ENCODE measurements around the gene HGS.
"Not testable (repeated sequence)": the region's sequence is repeated elsewhere in the genome, so short reads cannot be mapped to it uniquely, and the experiment has no call there.

Gene HGS

DNA sequence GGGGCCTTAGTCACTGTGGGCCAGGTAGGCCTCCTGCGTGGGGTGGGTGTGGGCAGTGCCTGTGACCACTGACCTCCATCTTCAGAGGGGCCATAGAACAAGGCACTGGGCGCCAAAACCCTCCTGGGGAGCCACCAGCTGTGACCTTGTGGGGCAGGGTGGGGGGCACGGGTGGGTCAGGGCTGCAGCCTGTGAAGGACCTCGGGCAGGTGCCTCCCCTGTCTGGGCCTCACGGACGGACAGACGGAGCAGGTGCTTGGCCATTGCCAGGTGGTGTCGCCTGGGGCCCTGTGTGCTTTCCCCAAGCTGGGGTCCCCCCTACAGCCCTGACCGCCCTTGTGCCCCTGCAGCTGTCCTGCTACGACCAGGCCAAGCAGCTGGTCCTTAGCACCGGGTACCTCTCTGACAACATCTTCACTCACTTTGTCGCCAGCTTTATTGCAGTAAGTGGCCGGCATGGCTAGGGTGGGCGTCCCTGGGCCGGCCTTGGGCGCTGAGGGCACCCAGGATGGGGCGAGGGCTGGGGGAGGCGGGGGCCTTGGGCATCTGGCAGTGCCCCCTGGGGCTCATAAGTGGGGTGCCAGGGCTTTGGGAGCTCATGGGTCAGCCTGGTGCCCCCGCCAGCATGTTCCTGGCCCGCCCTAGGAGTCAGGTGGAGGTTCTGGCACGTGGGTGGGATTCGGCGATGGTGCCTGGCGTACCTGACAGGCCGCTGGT, 33.4 kb downstream of the HGS start:
- no peak for DNase-seq (ENCODE audit: low read depth)

DNA sequence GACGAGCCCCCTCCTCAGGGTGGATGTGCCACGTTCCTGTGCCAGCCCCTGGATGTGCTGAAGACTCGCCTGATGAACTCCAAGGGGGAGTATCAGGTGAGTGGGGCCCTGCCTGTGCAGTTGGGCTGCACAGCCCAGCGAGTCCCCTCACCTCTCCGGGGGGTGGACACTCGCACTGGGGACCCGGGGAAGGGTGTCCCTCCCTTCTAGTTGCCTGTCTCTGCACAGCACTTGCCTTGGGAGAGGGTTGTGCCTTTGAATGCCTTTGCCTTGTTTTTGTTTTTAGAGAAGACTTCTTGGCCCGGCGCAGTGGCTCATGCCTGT, 33.9 kb downstream of the HGS start:
- DNase-seq (ENCODE audit: low read depth), result no peak

DNA sequence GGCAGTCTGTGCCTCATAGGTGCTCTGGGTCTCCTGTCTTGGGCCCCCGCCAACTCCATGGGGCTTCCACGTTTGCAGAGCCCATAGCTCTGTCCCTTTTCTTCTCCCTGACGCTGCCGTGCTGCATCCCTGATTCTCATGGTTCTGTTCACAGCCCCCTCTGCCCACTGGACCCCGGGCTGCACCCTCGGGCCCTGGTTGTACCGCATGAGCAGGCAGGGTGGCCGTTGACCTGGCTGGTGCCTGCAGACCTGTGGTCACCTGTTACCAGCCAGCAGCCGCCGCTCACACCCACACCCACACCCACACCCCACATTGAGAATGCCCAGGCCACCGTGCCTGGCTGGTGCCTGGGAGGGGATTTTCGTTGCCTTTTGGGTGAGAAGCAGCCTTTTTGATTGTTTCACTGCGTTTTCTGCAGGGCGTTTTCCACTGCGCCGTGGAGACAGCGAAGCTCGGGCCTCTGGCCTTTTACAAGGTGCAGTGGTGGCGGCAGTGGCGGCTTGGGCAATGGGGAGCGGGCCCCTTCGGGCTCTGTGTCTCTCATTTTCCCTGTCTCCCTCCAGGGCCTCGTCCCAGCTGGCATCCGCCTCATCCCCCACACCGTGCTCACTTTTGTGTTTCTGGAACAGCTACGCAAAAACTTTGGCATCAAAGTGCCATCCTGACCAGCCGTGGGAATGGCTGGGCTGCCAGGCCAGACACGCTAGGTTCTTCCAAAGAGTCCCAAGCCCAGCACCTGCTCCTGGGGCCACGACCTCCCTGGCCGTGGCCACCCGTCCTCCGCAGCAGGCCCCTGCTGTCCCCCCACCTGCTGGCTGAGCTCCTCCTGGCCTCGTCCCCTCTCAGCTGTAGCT, 35.8 kb downstream of the HGS start:
- DNase-seq (ENCODE audit: low read depth), result no peak

DNA sequence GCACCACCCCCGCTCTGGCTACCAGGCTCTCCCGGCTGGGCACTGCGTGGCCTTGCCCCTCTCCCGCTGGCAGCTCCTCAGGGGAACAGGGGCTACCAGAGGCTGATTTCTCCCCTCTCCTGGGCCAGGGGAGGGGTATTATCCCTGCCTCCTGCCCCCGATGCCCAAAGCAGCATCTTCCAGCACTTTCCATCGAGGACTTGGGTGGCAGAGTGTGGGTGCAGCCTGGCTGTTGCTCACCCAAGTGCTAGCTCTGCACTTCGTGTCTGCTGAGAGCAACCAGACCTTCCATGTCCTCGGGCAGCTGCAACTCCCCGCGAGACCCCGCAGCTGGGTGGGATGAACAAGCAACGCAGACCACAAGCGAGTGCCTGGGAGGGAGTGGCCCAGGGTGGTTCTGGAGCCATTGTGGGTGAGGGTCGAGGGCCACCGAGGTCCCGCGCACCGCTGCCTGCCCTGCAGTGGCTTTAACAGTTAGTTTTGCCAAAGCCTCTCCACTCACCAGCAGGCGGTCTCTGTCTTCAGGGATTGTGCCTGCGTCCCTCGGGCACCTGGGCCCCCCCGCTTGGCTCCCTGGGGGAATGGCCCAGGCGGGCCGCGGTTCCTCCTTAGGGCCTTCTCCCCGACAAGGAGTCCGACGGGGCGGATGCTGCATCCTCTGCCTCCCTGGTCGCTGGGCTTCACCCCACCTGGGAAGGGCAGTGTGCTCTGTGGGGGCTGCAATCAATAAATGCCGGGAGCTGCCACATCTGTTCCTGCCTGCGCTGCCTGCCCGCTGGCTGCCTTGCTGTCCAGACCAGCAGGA, 36.7 kb downstream of the HGS start:
- no peak for DNase-seq (ENCODE audit: low read depth)

DNA sequence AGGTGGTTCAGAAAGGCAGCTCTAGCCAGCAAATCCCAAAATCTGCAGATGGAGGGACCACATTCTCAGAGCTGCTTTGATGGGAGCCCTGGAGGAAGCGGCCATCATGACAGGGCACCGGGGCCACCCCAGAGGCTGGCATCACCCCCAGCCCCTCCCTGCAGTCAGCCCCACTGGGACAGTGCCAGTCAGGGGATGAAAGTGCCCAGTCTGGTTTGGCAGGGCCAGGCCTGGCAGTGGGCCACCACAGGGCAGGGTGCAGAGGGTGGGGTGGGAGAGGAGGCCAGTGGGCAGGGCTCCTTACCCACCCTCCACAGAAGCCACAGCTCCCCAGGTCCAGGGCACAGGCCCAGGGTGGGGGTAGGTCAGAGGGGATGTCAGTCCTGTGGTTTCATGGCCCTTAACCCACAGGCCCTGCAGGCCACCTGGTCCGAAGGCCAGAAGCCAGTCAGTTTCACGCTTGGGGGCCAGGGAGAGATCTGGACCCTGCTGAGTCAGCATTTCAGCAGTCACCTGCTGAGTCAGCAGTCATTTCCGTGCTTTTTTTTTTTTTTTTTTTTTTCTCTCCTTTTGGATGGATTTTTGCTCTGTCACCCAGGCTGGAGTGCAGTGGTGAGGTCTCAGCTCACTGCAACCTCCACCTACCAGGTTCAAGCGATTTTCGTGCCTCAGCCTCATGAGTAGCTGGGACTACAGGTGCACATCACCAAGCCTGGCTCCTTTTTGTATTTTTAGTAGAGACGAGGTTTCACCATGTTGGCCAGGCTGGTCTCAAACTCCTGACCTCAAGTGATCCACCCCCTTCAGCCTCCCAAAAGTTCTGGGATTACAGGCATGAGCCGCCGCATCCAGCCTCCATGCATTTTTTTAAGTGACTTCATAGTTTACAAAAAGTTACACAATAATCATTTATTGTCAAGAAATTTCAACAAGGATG, 38.6 kb downstream of the HGS start:
- DNase-seq (ENCODE audit: low read depth), result no peak

DNA sequence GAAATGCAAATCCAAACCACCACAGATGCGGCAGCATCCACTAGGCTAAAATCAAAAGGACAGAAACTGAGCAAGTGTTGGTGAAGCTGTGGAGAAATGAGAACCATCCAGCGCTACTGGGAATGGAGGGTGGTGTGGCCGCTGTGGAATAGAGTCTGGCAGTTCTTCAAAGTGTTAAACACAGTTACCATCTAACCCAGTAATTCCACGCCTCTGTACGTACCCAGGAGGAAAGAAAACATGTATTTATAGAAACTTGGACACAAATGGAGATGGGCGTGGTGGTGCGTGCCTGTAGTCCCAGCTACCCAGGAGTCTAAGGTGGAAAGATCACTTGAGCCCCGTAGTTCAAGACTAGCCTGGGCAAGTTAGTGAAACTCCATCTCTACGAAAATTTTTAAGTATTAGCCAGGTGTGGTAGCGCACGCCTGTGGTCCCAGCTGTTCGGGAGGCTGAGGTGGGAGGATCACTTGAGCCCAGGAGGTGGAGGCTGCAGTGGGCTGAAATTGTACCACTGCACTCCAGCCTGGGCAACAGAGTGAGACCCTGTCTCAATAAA, 39.9 kb downstream of the HGS start:
- DNase-seq (ENCODE audit: low read depth), result no peak

DNA sequence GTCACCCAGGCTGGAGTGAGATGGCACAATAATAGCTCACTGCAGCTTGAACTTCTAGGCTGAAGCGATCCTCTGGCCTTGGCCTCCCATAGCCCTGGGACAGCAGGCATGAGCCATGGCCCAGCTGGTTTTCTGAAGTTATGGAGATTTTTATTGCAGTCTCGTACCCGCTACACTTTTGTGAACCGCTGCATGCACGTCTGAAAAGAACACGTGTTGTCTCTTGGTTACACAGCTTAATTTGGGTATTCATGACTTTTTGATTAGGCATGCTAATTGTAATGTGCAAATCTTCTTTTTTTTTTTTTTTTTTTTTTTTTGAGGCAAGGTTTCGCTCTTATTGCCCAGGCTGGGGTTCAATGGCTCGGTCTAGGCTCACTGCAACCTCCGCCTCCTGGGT, 41.6 kb downstream of the HGS start:
- DNase-seq (ENCODE audit: low read depth), result no peak

DNA sequence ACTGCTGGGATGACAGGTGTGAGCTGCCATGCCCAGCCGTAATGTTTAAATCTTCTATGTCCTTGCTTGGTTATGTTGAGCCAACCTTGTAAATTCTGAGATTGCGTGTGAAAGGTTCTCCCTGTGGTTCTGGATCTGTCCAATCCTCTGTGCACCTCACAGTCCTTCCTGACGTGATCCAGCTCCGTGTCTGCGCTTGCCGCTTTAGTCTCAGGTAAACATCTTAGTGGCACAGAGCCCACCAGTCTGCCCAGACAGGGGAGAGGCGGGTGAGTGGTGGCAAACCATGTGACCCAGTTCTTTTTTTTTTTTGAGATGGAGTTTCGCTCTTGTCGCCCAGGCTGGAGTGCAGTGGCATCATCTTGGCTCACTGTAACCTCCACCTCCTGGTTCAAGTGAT, 42.2 kb downstream of the HGS start:
- no peak for DNase-seq (ENCODE audit: low read depth)

DNA sequence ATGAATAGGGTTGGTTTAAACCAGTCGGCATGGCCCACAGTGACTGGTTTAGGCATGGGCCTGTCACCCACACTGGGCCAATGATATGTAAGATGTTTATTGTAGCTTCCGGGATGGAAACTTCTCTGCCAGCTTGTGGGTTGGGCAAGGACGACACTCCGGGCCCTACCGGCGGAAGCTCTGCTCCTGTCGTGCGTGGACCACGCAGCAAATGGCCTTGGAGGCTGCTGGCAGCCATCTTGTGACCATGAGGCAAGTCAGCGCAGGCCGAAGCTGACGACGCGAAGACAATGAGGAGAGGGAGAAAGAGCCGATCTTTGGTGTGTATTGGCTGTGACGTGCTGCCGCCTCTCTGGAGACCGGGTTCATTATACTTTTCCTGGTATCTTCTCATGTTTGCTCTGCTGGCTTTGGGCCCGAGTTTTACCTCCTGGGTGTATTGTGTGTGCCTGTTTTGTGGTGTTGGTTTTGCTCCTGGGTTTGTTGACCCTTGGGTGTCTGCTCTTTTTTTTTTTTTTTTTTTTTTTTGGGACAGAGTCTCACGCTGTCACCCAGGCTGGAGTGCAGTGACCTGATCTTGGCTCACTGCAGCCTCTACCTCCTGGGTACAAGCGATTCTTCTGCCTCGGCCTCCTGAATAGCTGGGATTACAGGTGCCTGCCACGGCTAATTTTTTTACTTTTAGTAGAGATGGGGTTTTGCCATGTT, 43.7 kb downstream of the HGS start:
- no peak for DNase-seq (ENCODE audit: low read depth)

DNA sequence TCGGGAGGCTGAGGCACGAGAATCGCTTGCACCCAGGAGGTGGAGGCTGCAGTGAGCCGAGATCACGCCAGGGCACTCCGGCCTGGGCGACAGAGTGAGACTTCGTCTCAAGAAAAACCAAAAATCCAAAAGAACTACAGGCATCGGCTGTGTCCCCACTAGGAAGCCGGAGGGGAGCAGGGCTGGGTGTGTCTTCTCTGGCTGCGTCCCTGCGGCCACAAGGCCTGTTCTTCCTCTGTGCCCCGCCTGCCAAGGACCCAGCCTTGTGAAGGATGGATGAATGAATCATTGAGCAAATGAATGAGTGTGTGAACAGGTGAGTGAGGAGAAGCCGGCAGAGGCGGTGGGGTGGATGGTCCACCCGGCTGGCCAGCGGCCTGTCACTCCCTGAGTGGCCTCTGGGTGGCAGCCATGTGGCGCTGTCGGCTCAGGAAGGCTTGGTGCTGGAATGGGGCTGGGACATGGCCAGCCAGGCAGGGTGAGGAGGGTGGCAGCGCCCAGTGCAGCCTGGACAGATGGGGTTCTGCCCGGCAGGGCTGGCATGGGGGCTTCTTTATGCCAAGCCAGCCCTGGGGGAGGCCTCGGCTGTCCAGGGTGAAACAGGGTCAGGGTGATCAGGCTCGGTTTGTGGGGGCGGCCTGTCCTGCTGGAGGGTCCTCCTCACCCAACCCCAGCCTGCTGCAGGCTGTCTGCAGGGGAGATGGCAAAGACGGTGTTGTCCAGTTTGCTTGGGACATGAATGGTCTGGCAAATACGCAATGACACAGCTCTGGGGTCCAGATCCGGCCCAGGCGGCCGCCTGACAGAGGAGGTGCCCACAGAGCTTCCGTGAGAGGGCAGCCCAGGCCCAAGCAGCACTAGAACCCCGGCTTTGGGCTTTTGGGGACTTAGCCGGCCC, 49.9 kb downstream of the HGS start:
- peak; percentile 37 for DNase-seq (ENCODE audit: low read depth)

DNA sequence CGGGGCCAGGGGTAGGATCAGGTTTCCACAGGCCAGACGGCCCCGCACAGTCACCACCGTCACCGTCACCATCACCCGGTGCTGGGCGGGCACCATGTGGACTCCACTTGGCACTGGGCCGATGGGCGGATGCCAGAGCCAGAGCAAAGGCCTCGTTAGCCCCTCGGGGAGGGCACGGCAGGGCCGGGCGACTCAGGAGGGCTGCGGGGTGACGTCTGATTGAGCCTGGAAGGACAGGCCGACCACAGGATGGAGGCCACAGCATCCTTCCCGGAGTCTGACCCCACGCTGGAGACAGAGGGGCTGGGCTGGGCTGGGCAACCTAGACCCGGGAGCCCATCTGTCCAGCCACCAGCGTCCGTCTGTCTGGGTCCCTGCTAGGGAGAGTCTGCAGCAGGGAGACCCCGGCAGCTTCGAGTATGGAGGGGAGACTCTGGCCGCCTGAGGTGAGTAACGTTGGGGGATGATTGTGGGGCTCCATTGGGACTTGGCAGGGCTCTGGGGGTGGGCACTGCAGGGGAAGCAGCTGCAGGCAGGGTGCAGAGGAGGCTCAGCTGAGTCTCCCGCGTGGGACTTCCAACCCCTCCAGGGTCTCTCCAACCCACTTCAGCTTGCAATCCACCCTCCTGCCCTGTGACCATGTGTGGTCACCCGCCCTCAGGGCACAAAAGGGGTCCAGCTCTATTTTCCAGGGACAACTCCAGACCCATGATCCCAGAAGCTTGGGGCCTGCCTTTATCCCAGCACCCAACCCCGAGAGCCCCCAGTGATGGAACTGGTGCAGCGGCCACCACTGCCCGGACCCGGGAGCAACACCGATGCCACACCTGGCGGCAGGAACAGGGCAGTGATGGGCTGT, 50.8 kb downstream of the HGS start:
- DNase-seq (ENCODE audit: low read depth), result no peak

DNA sequence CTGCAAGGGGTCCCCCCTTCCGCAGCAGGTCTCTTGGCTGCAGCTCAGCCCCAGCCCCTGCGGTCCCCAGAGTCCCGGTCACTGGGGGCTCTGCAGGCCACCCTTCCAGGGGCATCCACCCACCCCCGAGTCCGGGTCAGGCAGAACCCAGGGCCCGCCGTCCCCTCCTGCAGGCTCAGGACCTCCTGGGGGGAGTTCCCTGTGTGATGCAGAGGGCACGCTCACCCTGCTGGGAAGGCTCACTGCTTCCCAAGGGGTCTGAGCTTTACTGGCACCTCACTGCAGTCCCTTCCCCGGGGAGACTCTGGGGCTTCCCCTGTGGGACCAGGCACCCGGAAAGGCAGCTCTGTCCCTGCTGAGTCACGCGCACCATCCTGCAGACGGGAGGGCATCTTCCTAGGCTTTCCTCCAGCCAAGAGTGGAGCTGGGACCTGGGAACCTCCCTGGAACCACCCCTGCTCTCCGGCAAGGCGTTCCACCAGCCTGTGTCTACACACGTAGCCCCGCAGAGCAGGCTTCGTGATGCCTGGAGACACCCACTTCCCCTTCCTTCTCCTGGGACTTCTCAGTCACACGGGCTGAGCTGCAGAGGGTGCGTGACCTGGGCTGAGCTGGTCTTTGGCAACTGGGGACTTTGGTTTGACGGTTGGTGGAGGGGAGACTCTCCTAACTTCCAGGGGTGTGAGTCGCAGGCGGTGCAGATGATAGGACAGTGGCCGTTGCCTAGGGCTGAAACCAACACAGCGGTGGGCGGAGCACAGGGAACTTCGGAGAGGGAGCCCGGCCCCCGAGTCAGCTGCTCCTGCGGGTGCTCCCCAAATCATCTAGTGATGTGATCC, 51.7 kb downstream of the HGS start:
- DNase-seq (ENCODE audit: low read depth), result no peak

DNA sequence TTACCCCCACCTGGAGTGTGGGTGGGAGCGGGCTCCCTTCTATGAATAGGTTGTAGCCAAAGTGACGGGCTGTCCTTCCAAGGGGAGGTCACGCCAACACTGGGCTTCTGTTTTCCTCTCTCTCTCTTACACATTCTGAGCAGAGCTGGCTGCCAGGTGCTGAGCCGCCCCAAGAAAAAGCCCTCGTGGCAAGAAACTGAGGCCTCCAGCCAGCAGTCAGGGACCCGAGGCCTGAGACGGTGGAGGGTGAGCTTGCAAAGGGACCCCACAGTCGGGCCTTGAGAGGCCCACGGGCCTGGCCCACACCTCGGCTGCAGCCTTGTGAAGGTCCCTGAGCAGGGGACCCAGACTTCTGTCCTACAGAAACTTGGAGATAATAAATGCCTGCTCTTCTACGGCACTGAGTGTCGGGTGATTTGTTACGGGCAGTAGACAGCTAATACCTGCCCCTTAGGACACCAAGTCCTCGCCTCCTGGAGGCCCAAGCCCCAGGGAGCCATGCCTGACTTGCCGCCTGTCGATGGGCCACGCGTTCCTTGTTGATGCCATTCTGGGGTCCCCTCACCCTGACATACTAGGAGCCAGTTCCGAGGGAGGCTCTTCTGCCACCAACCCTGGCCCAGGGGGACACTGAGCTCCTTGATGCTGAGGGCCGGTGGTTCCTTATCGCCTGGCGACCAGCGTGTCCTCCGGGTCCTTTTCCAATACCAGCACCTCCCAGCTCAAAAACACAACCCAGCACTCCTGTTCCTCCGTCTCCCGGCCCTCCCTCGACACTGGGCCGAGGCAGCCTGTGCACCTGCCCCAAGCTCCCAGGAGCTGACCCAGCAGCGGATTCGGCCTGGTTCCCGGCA, 54.4 kb downstream of the HGS start:
- no peak for DNase-seq (ENCODE audit: low read depth)

DNA sequence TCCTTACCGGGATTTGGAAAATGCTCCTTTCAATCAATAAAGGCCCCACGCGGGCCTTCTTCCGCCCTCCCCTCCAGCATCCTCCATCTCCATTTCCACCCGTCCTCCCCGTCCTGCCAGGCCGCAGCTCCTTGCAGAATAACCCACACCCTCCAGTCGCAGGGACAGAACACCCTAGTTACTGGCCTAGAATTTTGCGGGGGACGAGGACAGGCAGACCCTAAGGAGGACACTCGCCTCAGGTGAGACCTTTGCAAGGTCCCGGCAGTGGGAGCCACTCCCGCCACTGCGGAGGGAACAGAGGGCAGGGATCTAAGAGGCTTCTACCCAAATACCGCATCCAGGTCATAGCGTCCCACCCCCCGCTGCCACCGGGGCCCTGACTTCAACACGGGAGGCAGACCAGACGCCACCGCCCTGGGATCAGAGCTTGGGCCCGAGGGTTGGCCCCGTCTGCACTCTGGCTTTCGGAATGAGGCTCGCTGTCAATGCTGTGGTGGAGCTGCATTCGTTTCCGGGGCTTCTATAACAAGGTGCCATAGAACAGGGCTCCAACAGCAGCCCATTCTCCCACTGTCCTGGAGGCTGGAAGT, 55.1 kb downstream of the HGS start:
- no peak for DNase-seq (ENCODE audit: low read depth)

DNA sequence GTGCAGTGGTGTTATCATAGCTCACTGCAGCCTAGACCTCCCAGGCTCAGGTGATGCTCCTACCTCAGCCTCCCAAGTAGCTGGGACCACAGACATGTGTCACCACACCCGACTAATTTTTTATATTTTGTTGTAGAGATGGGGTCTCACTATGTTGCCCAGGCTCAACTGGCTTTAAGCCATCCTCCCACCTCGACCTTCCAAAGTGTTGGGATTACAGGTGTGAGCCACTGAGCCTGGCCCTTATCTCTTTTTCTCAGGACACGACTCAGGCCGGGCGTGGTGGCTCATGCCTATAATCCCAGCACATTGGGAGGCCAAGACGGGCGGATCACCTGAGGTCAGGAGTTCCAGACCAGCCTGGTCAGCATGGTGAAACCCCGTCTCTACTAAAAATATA, 55.8 kb downstream of the HGS start:
- not testable (repeated sequence) for DNase-seq (ENCODE audit: low read depth)

DNA sequence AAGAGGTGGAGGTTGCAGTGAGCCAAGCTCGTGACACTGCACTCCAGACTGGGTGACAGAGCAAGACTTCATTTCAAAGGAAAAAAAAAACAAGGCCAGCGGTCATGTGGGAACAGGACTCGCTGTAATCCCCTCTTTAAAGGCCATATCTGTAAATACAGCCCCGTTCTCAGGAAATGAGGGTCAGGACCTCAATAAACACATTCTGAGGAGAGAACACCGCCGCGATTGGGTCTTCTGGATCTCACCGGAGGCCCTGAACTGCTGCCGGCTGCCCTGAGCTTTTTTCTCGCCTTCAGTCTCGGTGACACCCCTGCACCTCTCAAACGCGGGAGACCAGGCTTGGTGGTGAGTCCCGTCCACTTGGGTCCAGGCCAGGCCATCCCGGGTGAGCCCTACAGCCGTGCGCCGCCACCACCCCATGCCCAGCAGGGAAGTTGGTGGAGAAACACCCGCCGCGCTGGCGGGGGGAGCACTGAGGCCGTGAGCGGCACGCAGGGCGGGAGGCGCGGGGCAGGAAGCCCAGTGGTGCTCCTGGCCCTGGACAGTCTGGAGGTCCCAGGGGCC, 56.7 kb downstream of the HGS start:
- no peak for DNase-seq (ENCODE audit: low read depth)
